Activated CD8-positive, alpha-beta T cell treated with anti-CD3 and anti-CD28 coated beads for 36 hours (primary cell): ENCODE results near the gene EIF5. TPM values are rescaled to one million over a fixed set of nuclear protein-coding genes. Genes with fewer than 3 reads are reported as not detected.

Source experiments
- ATAC-seq: fragments of 200-7000 bp; cut with Tn5 transposase; one replicate; pipeline ENCODE4 v1.10.0; 2021; ENCODE audit warnings: mild to moderate bottlenecking, moderate library complexity
- CTCF ChIA-PET: fragments of 350-600 bp; sonication (Branson Sonifier 250); formaldehyde crosslinking; loops from one replicate; lab custom pipeline; 2021; ENCODE audit warnings: antibody characterized with exemption; lab: Charles Lee
- POLR2A ChIA-PET: fragments of 350-600 bp; sonication (Branson Sonifier 250); formaldehyde crosslinking; loops from one replicate; lab custom pipeline; 2021; ENCODE audit warnings: antibody characterized with exemption; lab: Charles Lee
- DNase-seq: peaks from one replicate; pipeline ENCODE4 v3.0.0-alpha.2; 2020
- H3K27ac Mint-ChIP-seq: one replicate; pipeline ENCODE4 v1.8.0; 2021; ENCODE audit warnings: mild to moderate bottlenecking, mixed read lengths
- H3K27me3 Mint-ChIP-seq: one replicate; pipeline ENCODE4 v1.8.0; 2021; ENCODE audit warnings: mixed read lengths
- H3K36me3 Mint-ChIP-seq: one replicate; pipeline ENCODE4 v1.8.0; 2021; ENCODE audit warnings: low read depth, mixed read lengths
- H3K4me1 Mint-ChIP-seq: one replicate; pipeline ENCODE4 v1.8.0; 2021; ENCODE audit warnings: low read depth, mixed read lengths
- H3K4me3 Mint-ChIP-seq: one replicate; pipeline ENCODE4 v1.8.0; 2021; ENCODE audit warnings: mild to moderate bottlenecking, moderate library complexity, mixed read lengths
- H3K9me3 Mint-ChIP-seq: one replicate; pipeline ENCODE4 v1.8.0; 2021; ENCODE audit warnings: mixed read lengths
- CTCF ChIP-seq: fragments of 200-600 bp; IDR thresholded peaks from one replicate; pipeline ENCODE4 v1.8.0; 2022; ENCODE audit warnings: antibody characterized with exemption, mild to moderate bottlenecking
- intact Hi-C: fragments of 100-400 bp; cut with micrococcal nuclease; formaldehyde crosslinking; loops from one replicate; pipeline ENCODE4 v1.10.0; 2022
- total RNA-seq, 2 experiments: library from RNA; stranded (reverse); gene quantifications; one replicate each; pipeline ENCODE4 v1.2.3, GENCODE V29; 2021

EIF5 gene
- total RNA-seq, 2 experiments from 2014 or later, result 202 to 207 TPM

- Mint-ChIP-seq H3K4me3 (no peak overlapping the region), H3K36me3 (no peaks in the 10 kb centered on the region), H3K4me1 (no peaks in the 10 kb centered on the region), H3K9me3 (no peaks in the 10 kb centered on the region), H3K27ac (no peak overlapping the region), H3K27me3 (peaks cover 1% of the 10 kb centered on the region)
- POLR2A ChIA-PET, result interaction anchor here (0.8 kb wide), 1 partner anchor 39 kb away, joined by 3 read pairs; no protein-coding TSS in a partner anchor
- ATAC-seq (no peak), DNase-seq (no peak)
- CTCF ChIA-PET, result no interaction called here
- TF ChIP-seq CTCF, result no peak
- intact Hi-C loops, result no loop called here
Measured at GRCh38 chr14:103308717-103309616, 25.1 kb upstream of the EIF5 start.

GRCh38 chr14:103310576-103311095, 23.4 kb upstream of the EIF5 start:
- ChIA-PET POLR2A (interaction anchor here (0.7 kb wide), 1 partner anchor 1442 kb away, joined by 3 read pairs; no protein-coding TSS in a partner anchor), CTCF (interaction anchor here (0.9 kb wide), 1 partner anchor 20 kb away, joined by 3 read pairs; no protein-coding TSS in a partner anchor)
- no peak overlapping the region for H3K4me3 Mint-ChIP-seq
- intact Hi-C loops, result no loop called here
- no peak for TF ChIP-seq CTCF
- H3K4me1 Mint-ChIP-seq, result no peaks in the 10 kb centered on the region
- no peaks in the 10 kb centered on the region for H3K9me3 Mint-ChIP-seq
- H3K27me3 Mint-ChIP-seq, result peaks cover 1% of the 10 kb centered on the region
- DNase-seq, result no peak
- ATAC-seq, result no peak
- H3K27ac Mint-ChIP-seq, result no peak overlapping the region
- H3K36me3 Mint-ChIP-seq, result no peaks in the 10 kb centered on the region

GRCh38 chr14:103311171-103311997, 22.7 kb upstream of the EIF5 start:
- Mint-ChIP-seq H3K27me3 (peaks cover 1% of the 10 kb centered on the region), H3K4me1 (no peaks in the 10 kb centered on the region), H3K36me3 (no peaks in the 10 kb centered on the region), H3K4me3 (no peak overlapping the region), H3K27ac (no peak overlapping the region), H3K9me3 (no peaks in the 10 kb centered on the region)
- intact Hi-C loops, result no loop called here
- DNase-seq (no peak), ATAC-seq (no peak)
- POLR2A ChIA-PET, result no interaction called here
- no peak for TF ChIP-seq CTCF
- CTCF ChIA-PET, result interaction anchor here (0.9 kb wide), 1 partner anchor 20 kb away, joined by 3 read pairs; no protein-coding TSS in a partner anchor

GRCh38 chr14:103312006-103312635, 21.9 kb upstream of the EIF5 start:
- Mint-ChIP-seq H3K27ac (no peak overlapping the region), H3K9me3 (no peaks in the 10 kb centered on the region)
- CTCF ChIA-PET, result no interaction called here

More at GRCh38 chr14:103312006-103312635, 21.9 kb upstream of the EIF5 start:
- Mint-ChIP-seq H3K36me3 (no peaks in the 10 kb centered on the region), H3K27me3 (peaks cover 1% of the 10 kb centered on the region), H3K4me1 (no peaks in the 10 kb centered on the region), H3K4me3 (no peak overlapping the region)
- DNase-seq, result no peak
- intact Hi-C loops, result no loop called here
- TF ChIP-seq CTCF, result no peak
- POLR2A ChIA-PET, result interaction anchor here (0.6 kb wide), 1 partner anchor 173 kb away, joined by 3 read pairs; no protein-coding TSS in a partner anchor
- ATAC-seq, result no peak
